AML-193 (cell line): Measurements from ENCODE around the gene U2AF2.

Experiments
- DNase-seq, 2 experiments: peaks; one replicate each; lab custom pipeline; 2025; lab: John Stamatoyannopoulos, UW

The U2AF2 gene

DNA sequence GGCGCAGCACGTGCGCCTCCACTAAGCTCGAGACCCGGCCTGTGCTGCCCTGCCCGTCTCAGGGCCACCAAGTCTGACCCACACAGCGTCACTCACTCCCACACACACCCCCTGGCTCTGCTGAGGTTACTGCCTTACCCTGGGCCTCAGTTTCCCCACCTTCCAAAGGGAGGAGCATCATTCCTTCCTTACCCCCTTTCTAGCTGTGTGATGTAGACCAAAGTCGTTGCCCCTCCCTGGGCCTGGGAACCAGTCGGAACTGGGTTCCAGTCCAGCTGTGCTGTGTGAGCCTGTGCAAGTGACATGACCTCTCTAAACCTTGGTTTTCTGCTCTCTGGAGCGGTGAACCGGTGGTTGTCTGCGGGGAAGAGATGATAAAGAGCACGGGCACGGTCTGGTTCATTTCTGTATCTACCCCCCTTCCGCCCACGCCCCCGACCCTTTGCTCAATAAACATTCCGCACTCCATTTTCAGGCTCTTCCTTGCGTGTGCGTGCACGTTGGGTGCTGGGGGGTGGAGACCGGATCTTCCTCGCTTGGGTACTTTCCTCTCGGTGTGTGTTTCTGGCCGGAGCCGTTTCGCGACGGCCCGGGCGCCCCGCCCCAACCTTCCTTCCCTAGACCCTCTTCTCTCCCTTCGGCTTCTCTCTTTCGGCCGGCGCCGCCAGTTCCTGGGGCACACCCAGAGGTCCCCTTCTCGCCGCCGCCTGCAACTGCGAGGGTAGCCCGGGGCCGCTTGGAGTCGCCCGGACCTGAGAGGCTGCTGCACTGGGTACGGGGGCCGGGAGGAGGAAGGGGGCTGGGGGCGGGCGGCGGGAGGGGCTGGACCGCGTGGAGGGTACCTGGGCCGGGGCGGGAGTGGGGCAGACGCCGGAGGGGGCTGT is 11.6 kb upstream of the U2AF2 start, which contains the start of gene ZNF581:
Gene ZNF581 (plus strand): TSS at position 647 of the 884 bp plus-strand sequence. CDS start 923 bp downstream, outside the sequence.
- peak; percentile 47 to 53 for DNase-seq

DNA sequence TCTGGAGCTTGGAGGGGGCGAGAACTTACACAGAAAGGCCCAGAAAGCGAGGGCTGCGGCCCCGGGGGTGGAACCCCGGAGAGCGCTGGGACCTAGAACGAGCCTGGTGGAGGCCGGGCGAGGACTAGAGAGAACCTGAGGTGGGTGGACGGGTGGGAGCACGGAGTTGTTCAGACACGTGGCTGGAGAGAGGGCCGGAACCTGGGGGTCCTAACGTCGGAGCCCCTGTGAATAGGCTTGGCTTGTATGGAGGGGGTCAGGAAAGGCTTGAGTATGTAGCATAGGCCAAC is 11.0 kb upstream of the U2AF2 start:
- DNase-seq: no peak

DNA sequence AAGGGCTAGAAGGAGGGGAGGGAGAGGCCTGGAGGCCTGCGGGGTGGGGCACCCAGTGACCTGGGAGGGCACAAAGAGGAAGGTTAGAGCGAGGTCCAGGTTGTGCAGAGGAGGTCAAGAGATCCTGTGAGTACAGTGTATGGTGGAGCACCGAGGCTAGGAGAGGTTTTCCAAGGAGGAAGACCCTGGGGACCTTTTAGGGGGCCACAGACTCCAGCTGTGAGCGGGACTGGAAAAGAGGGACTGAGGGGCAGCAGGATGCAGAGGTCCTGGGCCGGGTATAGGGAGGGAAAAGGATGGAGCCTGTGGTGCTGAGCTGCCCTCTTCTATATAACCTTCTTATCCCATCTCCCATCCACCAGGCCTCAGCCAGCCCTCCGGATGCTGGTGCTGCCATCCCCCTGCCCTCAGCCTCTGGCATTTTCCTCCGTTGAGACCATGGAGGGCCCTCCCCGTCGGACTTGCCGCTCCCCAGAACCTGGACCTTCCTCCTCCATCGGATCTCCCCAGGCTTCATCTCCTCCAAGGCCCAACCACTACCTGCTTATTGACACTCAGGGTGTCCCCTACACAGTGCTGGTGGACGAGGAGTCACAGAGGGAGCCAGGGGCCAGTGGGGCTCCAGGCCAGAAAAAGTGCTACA is 10.5 kb upstream of the U2AF2 start:
- no peak for DNase-seq

DNA sequence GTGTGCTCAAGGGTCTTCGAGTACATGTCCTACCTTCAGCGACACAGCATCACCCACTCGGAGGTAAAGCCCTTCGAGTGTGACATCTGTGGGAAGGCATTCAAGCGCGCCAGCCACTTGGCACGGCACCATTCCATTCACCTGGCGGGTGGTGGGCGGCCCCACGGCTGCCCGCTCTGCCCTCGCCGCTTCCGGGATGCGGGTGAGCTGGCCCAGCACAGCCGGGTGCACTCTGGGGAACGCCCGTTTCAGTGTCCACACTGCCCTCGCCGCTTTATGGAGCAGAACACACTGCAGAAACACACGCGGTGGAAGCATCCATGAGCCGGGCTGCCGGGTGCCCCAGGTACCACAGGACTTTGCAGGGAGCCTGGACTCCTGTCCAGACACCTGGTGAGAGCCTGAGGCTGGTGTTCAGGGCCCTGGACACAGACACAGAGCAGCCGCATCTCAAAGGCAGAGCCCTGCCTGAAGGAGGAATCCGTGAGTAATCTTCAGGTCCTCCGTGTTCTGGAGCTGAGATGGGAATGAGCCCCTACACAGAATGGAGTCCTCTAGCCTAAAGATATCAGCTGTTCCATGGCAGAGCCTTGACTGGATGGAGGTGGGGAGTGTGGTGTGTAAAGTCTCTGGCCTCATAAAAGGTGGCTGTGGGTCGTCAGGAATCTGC is 9.9 kb upstream of the U2AF2 start:
- no peak for DNase-seq

DNA sequence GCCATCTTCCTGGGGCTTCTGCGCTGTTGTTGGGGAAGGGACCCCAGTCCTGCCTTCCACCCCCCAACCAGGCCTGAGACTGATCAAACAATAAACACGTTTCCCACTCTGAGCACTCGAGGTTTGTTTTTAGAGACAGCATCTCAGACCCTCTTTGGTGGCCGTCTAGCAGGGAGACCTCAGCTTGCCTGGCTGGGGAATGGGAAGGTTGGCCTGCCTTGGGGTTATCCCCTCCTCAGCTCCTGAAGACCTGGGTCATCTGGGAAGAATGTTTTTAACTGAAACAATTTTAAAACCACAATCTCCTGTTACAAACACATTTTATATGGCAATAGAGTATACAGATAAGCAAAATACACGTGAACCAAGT is 9.3 kb upstream of the U2AF2 start:
- DNase-seq: no peak

DNA sequence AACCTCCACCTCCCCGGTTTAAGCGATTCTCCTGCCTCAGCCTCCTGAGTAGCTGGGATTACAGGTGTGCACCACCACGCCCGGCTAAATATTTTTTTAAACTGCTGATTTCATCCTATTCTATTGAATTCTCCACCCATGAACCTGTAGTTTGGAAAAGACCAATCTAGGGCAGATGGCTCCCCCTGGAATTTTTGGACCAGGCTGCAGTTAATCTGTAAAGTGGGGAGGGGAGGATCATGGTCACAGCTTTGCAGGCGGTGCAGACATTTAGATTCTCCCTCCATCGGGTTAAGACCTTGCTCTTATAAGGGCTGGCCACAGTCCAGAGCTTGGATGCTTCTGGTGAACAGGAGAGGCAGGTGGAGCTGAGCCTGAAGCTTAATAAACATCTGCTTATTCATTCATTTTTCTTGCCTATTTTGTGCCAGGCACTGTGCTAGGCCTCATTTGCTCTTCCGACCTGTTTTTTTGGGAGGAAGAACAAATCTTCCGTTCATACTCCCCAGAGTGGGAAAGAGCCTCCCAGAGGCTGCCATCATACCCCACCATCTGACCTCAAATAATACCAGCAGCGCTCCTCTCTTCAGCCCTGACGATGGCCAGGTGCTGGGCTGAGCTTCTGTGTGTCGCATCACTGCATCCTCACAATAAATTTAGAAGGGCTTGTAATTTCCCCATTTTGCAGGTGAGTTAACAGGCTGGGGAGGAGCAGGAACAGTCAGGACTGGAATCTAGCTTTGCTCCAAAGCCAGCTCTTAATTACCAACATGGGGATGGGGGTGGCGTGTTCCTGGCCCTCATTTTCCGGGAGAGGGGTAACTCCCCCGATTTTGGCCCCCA is 7.7 kb upstream of the U2AF2 start:
- no peak for DNase-seq

DNA sequence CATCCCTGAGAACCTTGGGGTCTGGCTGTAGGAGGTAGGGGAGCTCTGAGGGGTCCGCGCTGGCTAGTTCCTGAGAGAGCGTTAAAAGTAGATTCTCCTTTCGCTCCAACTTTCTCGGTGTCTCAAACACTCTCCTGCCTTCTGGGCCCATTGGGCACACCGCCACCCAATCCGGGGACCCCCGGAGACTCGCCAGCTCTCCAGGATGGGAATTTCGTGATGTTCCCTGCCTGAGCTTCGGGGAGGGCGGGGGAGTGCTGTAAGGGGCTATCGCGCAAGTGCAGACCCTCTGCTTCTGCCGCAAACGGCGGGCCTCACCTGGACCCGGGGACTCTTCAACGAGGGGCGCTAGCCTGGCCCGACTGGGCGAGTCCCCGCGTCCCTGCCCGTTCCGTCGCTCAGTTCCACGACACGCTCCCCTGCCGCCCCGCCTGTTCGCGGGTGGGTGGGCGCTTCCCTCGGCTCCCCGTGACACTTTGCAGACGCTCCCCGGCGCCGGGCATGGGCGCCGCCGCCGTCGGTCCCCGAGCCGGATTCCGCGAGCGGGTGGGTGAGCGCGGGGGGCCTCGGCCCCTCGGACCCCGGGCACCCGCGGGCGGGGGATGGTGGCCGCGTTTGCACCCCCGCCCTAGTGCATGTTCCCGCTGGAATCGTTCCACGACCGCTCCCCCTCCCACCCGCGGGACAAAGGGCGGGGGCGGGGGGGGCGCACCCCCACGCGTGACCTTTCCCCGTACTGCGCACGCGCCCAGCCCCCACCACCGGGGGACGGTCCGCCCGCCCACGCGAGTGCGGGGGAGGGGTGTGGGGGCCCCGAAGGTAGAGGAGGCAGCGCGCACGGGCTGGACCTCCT is 6.9 kb upstream of the U2AF2 start, which contains the start of gene CCDC106:
Gene CCDC106 (plus strand): TSS at position 481 of the 853 bp plus-strand sequence. CDS start 835 bp downstream, outside the sequence.
- peak; percentile 17 to 22 for DNase-seq

DNA sequence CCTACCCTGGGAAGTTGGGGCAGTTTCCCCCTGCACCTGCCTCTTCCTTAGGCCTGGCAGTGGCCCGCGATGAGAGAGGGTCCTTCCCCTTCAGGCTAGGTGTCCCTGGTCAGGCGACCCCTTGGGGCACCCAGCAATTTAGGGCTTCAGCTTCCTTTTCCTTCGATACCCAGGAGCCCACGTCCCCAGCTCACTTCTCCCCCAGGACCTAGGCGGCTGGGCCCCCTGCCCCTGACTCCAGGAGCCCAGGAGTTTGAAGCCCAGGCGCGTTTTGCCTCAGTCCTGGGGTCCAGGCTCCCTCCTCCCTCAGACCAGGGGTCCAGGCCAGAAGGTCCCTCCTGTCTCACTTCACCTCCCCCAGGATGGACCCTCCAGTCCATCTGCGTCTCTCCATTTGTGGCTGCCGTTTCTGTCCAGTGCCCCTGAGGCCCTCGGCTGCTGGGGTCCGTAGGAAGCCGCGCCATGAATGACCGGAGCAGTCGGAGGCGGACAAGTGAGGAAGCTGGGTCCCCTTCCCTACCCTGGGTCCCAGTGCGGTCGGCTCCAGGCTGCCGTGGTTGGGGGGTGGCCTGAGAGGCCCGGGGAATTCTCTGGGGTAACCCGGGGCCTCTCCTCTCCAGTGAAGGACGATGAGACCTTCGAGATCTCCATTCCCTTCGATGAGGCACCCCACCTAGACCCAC is 6.1 kb upstream of the U2AF2 start:
- DNase-seq: no peak

DNA sequence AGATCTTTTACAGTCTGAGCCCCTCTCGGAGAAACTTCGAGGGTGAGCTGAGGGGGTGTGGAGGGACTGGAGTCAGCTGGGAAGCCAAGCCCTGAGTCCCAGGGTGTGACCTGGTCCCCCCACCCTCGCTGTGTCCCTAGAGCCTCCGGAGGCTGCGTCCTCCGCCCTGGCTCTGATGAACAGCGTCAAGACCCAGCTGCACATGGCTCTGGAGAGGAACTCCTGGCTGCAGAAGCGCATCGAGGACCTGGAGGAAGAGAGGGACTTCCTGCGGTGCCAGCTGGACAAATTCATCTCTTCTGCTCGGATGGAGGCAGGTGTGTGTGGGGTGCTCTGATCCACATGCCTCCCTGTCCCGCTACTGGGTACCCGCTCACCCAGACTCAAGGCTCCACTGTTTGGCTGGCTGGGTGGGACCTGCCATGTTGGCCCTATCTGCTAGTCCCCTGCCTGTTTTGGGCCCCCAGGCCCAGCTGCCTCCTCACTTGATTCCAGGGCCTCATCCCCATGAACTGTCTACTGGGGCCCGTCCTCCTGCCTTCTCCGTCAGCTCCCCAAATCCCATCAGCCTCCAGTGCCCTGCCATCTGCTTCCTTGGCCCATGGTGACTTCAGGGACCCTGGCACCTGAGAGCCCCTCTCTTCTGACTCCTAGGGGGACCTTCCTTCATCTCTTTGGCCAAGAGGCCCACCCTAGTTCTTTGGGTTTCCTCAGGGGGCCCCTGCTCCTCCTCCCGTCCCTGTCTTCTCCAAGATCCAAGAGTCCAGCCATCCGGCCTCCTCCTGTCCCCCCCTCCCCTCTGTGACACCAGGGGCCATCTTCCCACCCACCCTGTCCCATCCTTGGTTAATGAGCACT is 5.3 kb upstream of the U2AF2 start:
- no peak for DNase-seq

DNA sequence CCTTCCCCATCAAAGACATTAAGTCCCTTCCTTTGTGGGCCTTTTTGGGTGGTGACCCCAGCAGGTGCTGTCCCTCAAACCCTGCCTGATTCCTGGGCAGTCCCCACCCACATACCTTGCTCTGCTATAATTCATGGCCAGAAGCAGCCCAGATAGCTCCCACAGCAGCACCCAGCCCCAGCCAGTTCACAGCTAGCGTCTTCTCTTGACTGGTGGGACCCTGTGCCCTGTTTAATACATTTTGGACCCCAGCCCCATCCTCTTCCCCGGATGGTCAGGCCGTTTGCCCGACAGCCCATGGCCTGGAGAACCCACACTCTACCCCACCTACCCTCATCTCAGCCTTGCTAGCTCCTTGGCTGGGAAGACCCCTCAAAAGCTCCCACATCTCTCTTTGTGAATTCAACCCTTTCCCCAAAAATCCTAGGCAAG is 4.7 kb upstream of the U2AF2 start:
- no peak for DNase-seq

DNA sequence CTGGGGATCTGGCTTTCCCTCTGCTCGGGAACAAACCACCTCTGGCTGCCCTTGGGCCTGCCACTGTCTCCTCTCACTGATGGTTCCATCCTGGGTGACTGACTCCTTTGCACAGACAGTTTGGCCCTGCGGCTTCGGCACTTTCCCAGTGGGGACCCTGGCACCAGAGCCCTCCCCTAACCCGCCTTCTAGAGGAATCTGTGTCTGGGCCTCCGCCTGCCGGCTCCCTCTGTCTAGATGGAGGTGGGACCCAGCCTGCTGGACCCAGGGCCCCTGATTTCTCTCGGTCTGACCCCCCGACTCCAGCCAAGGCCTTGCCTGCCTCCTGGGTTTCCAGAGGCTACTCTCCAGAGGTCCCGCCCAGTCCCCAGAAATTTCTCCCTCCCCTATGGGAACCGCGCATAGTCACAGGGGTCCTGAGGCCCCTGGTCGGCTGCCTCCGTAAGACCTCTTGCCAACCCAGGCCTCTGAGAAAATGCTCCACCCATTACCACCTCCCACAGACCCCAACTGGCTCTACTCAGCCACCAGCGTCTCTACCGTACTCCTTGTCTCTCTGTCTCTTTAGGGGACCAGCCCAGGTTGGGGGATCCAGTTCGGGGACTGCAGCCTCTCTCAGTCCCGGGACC is 4.1 kb upstream of the U2AF2 start:
- no peak for DNase-seq

DNA sequence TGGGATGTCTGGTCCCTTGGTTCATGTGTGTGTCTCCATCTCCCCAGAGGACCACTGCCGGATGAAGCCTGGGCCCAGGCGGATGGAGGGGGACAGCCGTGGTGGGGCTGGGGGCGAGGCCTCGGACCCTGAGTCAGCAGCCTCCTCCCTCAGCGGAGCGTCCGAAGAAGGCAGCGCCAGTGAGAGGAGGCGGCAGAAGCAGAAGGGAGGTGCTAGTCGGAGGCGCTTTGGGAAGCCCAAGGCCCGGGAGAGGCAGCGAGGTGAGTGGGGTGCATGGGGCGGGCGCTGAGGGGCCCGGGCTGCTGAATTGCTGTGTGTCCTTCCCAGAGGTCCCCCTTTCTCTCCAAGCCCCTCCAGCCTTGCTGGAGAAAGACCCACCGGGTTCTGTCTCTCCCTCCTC is 3.6 kb upstream of the U2AF2 start:
- DNase-seq: no peak

DNA sequence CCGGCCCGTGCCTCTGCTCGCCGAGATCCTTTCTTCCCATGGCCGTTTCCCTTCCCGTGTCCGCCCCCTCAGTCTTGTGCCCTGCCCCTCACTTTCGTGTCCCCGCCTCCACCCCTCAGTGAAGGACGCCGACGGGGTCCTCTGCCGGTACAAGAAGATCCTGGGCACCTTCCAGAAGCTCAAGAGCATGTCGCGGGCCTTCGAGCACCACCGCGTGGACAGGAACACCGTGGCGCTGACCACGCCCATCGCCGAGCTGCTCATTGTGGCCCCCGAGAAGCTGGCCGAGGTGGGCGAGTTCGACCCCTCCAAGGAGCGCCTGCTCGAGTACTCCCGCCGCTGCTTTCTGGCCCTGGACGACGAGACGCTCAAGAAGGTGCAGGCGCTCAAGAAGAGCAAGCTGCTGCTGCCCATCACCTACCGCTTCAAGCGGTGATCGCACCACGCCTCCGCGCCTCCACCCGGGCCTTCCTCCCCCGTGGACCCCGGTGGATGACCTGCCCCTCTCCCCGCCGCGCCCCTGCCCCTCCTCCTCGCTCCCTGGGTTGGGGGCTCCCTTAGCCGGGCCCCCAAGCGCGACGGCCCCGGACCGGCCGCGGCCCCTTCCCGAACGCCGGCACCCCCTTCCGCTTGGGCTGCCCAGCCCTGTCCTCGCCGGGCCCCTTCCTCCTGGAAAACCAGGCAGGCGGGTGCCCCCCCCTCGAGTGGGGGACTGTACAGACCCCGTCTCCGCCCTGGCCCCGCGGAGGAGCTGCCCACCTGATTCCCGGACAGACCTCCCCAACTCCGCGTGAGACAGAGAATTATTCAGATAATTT is 2.3 kb upstream of the U2AF2 start:
- DNase-seq: no peak

DNA sequence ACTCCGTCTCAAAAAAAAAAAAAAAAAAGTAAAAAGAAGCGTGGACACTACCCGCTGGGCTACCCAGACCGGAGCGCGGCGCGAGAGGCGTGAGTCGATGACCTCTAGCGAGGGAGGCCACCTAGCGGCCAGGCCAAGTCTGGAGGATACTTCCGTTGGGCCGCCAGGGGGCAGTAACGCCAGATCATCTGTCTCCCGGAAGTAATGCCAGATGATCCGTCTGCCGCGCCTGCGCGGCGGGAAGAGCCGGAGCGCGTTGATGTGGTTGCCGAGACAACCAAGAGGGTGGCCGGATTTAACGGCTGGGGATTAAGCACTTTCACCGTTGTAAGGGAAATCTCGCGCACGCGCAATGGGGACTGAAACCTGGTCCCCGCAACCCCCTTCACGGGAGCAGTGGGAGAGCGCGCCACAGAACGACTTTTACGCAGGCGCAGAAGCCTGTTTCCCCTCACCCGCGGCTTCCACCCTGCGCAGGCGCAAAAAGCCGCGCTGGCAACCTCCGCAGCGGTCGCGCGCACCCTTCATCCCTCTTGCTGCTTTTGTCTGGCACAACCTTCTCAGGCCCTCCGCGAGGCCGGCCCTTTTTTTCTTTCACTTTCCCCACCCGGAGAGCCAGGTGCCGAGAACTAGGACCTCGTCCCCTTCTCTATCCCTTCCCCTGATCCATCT is 1.0 kb upstream of the U2AF2 start:
- peak; percentile 95 to 96 for DNase-seq

DNA sequence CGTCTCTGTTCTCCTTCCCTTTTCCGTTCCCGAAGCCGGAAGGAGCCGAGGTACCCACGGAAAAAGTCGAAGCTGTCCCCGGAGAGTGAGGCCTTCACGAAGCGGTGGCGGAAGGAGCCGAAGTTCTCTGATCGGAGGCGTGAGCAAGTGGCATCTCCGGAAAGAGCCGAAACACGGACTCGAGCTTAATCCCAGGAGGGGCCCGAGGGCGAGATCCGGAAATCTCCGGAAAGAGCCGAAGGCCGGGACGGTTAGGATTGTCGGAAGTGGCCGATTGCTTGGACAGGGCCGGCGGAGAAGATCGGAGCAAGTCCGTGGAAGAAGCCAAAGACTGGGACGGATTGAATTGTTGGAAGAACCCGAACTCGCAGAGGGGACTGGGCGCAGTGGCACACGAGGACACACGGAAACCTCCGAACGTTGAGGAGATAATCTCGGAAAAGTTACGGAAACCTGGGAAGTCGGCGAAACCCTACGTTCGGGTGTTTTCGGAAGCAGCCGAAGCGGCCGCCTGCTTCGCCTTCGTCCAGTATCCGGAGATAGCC is 440 bp upstream of the U2AF2 start:
- DNase-seq: peak; percentile 96 to 97

DNA sequence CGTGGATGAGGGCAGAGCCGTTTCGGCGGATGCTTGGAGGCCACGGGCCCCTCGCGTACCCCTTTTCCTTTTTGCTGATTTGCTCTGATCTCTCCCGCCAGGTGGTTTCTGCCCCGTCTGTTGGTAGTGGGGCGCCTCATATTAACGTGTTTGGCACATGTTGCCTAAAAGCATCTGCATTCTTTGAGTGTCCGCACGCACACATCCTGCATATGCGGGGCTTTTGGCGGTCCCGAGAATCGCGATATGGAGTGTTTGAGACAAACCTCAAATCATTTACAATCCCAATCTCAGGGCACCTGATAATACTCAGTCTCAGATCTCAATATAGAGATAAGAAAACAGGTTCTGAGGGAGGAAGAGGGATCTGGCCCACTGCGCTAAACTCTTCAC is 809 bp downstream of the U2AF2 start:
- no peak for DNase-seq

DNA sequence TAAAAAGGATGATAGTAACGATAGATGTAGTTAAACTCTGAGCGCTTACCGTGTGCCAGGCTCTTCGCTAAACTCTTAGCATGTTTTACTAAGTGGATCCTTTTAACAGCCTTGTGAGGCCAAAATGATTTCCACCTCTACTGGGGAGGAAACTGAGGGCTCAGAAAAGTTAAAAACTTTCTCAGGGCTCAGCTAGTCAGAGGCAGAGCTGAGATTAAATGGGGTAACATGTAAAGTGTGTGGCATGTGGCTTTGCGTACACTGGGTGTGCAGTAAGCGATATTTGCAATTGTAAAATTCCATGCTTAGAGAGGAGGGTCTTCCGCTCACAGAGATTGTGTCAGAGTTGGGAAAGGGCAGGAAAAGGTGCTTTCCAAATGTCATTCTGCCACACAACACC is 1.7 kb downstream of the U2AF2 start:
- no peak for DNase-seq
